ENCODE results near the gene CHMP6.

GRCh38 chr17:80948019-80948975, 43.3 kb upstream of the CHMP6 start:
- TF ChIP-seq POLR2A (IDR thresholded peaks at IDR 0.05; ENCODE audit: extremely low read depth, insufficient read length) (no peak), MYC (IDR thresholded peaks at IDR 0.05; ENCODE audit: low read depth, low read length) (no peak)
- TF ChIP-seq, protein P1, sequence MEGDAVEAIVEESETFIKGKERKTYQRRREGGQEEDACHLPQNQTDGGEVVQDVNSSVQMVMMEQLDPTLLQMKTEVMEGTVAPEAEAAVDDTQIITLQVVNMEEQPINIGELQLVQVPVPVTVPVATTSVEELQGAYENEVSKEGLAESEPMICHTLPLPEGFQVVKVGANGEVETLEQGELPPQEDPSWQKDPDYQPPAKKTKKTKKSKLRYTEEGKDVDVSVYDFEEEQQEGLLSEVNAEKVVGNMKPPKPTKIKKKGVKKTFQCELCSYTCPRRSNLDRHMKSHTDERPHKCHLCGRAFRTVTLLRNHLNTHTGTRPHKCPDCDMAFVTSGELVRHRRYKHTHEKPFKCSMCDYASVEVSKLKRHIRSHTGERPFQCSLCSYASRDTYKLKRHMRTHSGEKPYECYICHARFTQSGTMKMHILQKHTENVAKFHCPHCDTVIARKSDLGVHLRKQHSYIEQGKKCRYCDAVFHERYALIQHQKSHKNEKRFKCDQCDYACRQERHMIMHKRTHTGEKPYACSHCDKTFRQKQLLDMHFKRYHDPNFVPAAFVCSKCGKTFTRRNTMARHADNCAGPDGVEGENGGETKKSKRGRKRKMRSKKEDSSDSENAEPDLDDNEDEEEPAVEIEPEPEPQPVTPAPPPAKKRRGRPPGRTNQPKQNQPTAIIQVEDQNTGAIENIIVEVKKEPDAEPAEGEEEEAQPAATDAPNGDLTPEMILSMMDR (IDR thresholded peaks at IDR 0.05; ENCODE audit: low read depth, low read length), result no peak
- TF ChIP-seq, protein P2, sequence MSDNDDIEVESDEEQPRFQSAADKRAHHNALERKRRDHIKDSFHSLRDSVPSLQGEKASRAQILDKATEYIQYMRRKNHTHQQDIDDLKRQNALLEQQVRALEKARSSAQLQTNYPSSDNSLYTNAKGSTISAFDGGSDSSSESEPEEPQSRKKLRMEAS (IDR thresholded peaks at IDR 0.05; ENCODE audit: low read depth, low read length), result no peak

Data from NB4 (cell line).